ENCODE data around the gene TGFBRAP1.
A peak's percentile ranks its signal among the peaks of the same experiment; 100 is the strongest.
"Not testable (repeated sequence)": the region's sequence is repeated elsewhere in the genome, so short reads cannot be mapped to it uniquely, and the experiment has no call there.

The TGFBRAP1 gene

GRCh38 chr2:105344704-105345345 lies 15.3 kb upstream of the TGFBRAP1 start:
- no peak for DNase-seq

DNA sequence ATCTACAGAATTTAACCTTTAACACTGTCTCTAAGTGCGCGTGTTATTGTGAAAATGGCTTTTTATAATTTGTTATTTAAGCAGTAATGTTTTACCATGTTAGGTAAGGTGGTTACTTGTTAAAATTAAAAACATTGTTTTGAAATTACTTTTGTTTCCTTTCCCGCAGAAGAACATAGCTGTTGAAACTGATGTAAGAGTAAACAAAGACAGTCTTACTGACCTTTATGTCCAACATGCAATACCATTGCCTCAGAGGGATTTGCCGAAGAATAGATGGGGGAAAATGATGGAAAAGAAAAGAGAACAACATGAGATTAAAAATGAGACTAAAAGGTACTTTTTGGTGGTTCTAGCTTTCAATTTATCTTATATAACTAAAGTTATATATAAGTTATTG lies 9.9 kb upstream of the TGFBRAP1 start:
- no peak for DNase-seq

GRCh38 chr2:105338020-105338385 lies 8.5 kb upstream of the TGFBRAP1 start:
- DNase-seq = no peak

GRCh38 chr2:105337122-105338019 lies 7.8 kb upstream of the TGFBRAP1 start, which contains the start of gene C2orf49:
C2orf49 (plus strand) TSS chr2:105337540; CDS start chr2:105337588, 48 bp downstream.
- DNase-seq = peak; percentile 92

GRCh38 chr2:105336786-105337121 lies 7.2 kb upstream of the TGFBRAP1 start:
- DNase-seq = no peak

DNA sequence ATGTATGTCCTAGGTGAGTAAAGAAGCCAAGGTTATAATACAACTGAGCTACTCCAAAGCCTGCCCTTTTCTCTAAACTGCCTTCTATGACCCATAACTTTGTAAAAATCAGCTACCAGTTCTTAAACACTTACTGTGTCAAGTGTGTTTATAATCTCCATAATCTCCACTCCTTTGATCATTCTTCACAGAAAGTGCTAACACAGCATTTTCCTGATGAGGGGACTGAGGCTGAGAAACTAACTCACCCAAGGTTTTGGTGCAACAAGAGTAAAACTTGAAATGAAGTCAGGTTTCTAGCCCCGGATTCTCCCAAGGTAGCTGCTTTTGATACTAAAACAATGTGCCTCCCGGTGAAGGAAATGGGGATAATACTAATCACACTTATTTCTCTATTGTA lies 5.9 kb upstream of the TGFBRAP1 start:
- no peak for DNase-seq

DNA sequence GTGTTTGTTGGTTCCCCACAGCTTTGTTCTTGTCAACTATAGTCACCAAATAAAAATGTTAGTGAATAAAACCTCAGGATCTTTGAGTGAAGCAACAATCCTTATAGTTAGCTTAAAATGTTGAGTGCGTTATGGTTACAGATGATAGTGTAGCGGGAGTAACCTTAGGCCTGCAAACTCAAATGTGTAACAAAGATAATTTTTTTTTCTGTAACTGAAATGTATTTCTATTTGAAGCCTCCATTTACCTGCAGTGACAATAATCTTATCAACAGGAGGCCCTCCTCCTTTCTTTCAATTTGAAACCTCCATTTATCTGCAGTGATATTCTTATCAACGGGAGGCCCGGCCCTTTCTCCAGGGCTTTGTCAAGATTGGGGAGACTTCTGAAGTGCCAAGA lies 4.7 kb upstream of the TGFBRAP1 start:
- no peak for DNase-seq

DNA sequence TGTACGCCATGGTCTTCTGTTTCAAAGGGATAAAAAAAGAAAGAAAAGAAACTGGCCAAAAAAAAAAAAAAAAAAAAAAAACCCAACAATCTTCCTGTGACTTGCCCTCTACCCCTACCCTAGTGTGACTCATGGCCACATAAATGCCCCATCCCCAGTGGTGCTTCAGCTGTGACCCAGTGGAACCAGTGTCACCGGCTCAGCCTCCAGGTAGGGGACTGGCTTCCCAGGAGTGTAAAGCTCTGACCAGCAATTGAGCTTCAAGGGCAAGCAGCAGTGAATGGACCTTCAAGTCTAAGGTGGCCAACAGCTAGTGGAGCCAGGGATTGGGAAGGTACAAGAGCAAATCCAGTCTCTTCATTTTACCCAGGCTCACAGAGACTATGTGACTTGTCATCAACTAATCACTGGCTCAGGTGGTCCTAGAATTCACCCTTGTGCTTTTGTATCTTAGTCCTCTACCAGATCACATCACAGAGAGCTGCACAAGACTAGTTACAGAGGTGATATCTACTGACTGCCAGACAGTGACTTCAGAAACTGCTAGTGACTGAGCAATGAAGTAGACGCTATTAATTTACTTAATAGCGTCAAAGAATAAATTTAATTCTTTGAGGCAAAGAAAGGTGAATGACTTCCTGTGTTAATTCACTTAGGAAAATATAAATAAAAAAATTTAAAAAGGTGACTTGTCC lies 1.3 kb upstream of the TGFBRAP1 start:
- no peak for DNase-seq

DNA sequence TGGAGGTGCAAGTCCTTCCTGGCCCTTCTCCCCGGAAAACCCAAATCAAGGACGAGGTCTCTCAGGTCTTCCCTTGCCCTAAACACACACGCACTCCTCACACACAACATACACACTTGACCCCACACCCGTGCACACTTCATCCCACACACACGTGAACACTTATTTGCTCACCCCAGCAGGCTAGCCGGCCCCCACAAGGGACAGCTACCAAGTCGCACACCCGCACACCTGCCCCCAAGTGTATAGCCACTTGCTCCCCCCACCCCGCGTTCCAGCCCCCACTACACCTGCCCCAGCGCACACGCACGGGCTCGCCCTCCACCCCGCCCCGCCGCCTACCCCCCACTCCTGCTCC lies 359 bp downstream of the TGFBRAP1 start:
- DNase-seq = no peak

- peak; percentile 17 for DNase-seq
Measured at GRCh38 chr2:105328281-105329196, 996 bp downstream of the TGFBRAP1 start.

DNA sequence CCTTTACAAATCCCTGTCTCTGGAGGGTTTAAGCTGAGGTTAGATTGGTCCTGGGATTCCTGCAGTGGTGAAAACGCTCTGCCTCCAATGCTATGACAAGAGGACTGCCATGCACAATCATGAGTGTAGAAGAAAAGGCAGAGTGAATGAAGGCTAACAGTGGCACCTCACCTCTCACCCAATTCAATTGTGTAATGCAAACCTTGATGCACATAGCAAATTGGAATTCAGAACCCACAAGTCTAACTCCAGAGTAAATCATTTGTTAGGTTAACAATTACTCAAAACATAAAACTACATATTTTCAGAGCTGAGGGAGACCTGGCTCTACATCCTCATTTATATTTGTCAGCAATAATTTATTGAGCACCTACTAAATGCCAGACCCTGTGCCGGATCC lies 1.8 kb downstream of the TGFBRAP1 start:
- no peak for DNase-seq

DNA sequence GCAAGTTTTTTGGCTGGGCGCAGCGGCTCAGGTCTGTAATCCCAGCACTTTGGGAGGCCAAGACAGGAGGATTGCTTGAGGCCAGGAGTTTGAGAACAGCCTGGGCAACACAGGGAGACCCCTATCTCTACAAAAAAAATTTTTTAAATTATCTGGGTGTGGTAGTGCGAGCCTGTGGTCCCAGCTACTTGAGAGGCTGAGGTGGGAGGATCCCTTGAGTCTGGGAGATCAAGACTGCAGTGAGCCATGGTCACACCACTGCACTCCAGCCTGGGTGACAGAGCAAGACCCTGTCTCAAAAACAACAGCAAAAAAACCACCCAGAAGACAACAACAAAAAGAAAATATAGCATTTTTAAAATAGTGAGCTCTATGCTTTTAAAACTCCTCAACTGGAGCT lies 2.3 kb downstream of the TGFBRAP1 start:
- DNase-seq = not testable (repeated sequence)

GRCh38 chr2:105325389-105325963 lies 4.1 kb downstream of the TGFBRAP1 start:
- no peak for DNase-seq

GRCh38 chr2:105324732-105325131 lies 4.8 kb downstream of the TGFBRAP1 start:
- DNase-seq = no peak

GRCh38 chr2:105324101-105324500 lies 5.4 kb downstream of the TGFBRAP1 start:
- no peak for DNase-seq

GRCh38 chr2:105323111-105323510 lies 6.4 kb downstream of the TGFBRAP1 start:
- no peak for DNase-seq

DNA sequence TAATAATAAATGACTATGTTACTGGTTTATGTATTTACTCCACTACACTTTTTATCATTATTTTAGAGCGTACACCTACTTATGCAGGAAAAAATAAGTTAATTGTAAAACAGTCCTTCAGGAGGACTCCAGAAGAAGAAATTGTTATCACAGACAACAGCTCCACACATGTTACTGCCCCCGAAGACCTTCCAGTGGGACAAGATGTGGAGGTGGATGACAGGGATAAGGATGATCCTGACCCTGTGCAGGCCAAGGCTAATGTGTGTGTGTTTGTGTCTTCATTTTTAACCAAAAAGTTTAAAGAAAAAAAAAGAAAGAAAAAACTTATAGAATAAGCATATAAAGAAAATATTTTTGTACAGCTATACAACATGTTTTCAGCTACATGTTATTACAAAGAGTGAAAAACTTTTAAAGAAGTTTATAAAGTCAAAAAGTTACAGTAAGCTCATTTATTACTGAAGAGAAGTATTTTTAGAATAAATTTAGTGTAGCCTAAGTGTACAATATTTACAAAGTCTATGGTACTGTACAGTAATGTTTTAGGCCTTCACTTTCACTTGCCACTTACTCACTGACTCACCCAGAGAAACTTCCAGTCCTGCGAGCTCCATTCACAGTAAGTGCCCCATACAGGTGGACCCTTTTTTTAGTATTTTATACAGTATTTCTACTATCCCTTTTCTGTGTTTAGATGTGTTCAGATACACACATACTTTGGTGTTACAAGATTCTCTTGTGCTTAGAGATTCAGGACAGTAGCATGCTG lies 7.5 kb downstream of the TGFBRAP1 start:
- no peak for DNase-seq

- no peak for DNase-seq
Measured at GRCh38 chr2:105320651-105321215, 8.8 kb downstream of the TGFBRAP1 start.

- no peak for DNase-seq
Measured at GRCh38 chr2:105317937-105318336, 11.6 kb downstream of the TGFBRAP1 start.

GRCh38 chr2:105315314-105315713 lies 14.2 kb downstream of the TGFBRAP1 start:
- no peak for DNase-seq

GRCh38 chr2:105313877-105314276 lies 15.7 kb downstream of the TGFBRAP1 start:
- DNase-seq = no peak
